Fibroblast of lung (primary cell): ENCODE data around the gene FGF2.
"Not testable (repeated sequence)": the region's sequence is repeated elsewhere in the genome, so short reads cannot be mapped to it uniquely, and the experiment has no call there.

Source experiments
- EZH2 ChIP-seq: IDR thresholded peaks from 2 replicates; pipeline ENCODE4 v1.5.1; 2012; ENCODE audit warnings: low read length, control low read depth, mild to moderate bottlenecking; ENCODE audit errors: missing control alignments
- TF ChIP-seq, protein P1 (sequence below), 2 donors: IDR thresholded peaks in 1 of 2; conservative IDR thresholded peaks in 1 of 2; 1 replicate in 1 of 2; 2 replicates in 1 of 2; pipeline ENCODE4 v1.5.1; 2011 to 2012; ENCODE audit warnings: low read length in 2 of 2, control low read depth in 1 of 2, inconsistent platforms in 1 of 2, low read depth in 1 of 2, mild to moderate bottlenecking in 1 of 2

DNA sequence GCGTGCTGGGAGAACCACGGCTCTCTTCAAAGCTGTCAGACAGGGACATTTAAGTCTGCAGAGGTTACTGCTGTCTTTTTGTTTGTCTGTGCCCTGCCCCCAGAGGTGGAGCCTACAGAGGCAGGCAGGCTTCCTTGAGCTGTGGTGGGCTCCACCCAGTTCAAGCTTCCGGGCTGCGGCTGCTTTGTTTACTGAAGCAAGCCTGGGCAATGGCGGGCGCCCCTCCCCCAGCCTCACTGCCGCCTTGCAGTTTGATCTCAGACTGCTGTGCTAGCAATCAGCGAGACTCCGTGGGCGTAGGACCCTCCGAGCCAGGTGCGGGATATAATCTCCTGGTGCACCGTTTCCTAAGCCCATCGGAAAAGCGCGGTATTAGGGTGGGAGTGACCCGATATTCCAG lies 118.5 kb downstream of the FGF2 start:
- TF ChIP-seq EZH2 = not testable (repeated sequence)
- TF ChIP-seq, protein P1, sequence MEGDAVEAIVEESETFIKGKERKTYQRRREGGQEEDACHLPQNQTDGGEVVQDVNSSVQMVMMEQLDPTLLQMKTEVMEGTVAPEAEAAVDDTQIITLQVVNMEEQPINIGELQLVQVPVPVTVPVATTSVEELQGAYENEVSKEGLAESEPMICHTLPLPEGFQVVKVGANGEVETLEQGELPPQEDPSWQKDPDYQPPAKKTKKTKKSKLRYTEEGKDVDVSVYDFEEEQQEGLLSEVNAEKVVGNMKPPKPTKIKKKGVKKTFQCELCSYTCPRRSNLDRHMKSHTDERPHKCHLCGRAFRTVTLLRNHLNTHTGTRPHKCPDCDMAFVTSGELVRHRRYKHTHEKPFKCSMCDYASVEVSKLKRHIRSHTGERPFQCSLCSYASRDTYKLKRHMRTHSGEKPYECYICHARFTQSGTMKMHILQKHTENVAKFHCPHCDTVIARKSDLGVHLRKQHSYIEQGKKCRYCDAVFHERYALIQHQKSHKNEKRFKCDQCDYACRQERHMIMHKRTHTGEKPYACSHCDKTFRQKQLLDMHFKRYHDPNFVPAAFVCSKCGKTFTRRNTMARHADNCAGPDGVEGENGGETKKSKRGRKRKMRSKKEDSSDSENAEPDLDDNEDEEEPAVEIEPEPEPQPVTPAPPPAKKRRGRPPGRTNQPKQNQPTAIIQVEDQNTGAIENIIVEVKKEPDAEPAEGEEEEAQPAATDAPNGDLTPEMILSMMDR (conservative IDR thresholded peaks at IDR 0.05 in 1 of 2, IDR thresholded peaks at IDR 0.05 in 1 of 2; ENCODE audit: low read depth in 1 of 2, low read length in 2 of 2) = not testable (repeated sequence)
